Activated naive CD8-positive, alpha-beta T cell treated with anti-CD3 and anti-CD28 coated beads, Interleukin-2, amount 50 U/mL, for 16 hours (primary cell): ENCODE data around the gene RNFT2.

Source experiments
- DNase-seq: peaks from one replicate; pipeline ENCODE4 v3.0.0-alpha.2; 2020; ENCODE audit warnings: low read depth, low spot score

The RNFT2 gene

GRCh38 chr12:116832353-116832752 is 94.2 kb downstream of the RNFT2 start:
- no peak for DNase-seq

- DNase-seq = no peak
Measured at GRCh38 chr12:116833474-116833873, 95.4 kb downstream of the RNFT2 start.

DNA sequence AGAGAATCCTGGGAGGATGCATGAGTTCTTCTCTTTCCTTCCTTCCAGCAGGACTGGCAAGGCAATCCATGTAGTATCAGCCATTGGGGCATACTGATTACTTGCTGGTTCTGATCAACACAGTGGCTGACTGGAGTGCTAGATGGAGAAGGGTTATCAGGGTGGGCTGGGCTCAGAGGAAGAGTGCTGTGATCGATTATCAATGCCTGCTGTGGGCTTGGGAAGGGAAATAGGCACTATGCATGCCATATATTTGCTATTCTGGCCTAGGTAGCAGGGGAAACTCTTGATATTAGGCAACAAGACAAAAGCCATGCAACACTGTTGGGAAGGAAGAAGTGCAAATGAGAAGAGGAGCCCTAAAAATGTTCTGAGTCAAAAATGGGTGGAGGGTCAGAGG is 97.4 kb downstream of the RNFT2 start:
- no peak for DNase-seq

DNA sequence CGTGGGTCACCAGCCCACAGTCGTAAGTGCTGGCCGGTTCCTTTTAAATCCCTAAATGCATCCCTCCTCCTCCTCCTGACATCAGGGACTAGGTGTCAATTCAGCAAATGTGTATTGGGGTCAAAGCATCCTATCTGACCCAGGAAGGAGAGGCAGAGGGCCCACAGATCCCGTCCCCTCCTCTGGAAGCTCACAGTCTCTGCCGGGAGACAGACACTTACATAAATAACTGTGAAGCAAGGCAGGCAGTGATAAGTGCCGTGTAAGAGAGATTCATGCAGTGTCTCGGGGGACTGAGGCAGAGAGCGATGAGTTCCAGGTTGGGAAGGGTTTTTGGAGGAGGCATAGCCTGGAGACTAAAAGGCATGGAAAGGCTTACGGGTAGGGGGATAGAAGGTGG is 99.0 kb downstream of the RNFT2 start:
- no peak for DNase-seq

- DNase-seq = no peak
Measured at GRCh38 chr12:116838365-116838764, 100.2 kb downstream of the RNFT2 start.

DNA sequence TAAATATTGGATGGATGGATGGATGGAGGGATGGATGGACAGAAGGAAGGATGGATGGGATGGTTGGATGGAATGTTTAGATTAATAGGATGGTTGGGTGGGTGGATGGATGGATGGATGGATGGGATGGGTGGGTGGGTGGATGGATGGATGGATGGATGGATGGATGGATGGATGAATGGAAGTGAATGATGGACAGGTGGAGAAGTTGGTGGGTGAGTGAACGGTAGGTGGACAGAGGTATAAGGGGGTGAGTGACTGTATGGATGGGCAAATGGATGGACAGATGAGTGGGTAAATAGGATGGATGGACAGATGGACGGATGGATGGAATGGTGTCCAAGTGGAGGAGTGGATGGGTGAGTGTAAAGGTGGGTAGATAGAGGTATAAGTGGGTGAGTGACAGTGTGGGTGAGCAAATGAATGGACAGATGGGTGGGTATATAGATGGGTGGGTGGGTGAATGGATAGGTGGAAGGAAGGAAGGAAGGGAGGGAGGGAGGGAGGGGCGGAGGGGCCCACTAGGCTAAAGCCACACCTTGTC is 101.2 kb downstream of the RNFT2 start:
- no peak for DNase-seq

GRCh38 chr12:116843085-116843484 is 105.0 kb downstream of the RNFT2 start:
- no peak for DNase-seq

- no peak for DNase-seq
Measured at GRCh38 chr12:116849216-116849615, 111.1 kb downstream of the RNFT2 start.

DNA sequence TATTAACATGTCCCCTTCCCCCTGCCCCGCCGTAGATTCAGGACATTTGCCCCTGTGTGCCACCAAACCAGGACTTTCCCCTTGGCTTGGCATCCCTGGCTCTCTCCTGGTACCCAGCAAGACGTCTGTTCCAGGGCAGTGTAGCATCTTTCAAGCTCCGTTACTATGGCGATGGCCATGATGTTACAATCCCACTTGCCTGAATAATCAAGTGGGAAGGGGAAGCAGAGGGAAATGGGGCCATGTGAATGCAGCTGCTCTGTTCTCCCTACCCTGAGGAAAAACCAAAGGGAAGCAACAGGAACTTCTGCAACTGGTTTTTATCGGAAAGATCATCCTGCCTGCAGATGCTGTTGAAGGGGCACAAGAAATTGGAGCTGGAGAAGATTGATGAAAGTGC is 114.2 kb downstream of the RNFT2 start:
- no peak for DNase-seq

GRCh38 chr12:116853507-116853906 is 115.4 kb downstream of the RNFT2 start:
- DNase-seq = no peak

- DNase-seq = no peak
Measured at GRCh38 chr12:116855744-116856470, 117.8 kb downstream of the RNFT2 start.

GRCh38 chr12:116856729-116857128 is 118.6 kb downstream of the RNFT2 start:
- DNase-seq = no peak

DNA sequence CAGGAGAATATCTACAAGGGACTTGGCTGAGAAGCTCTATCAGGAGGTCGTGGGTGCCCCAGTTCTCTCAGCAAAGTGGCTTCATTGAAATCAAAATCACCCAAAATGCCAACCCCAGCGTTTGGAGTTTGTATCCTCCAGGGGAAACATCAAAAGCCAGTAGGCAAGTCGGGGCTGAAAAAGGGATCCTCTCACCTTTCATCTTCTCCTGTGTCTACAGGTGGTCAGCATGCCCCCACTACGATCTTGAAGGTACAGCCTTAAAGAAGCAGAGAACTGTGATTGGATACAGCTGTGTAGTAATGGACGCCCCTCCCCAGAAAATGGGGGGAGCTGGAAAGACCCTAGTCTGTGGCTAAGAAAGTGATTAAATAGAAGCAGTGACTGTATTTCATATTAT is 121.0 kb downstream of the RNFT2 start:
- no peak for DNase-seq

GRCh38 chr12:116860263-116860662 is 122.1 kb downstream of the RNFT2 start:
- no peak for DNase-seq

- DNase-seq = no peak
Measured at GRCh38 chr12:116861320-116861719, 123.2 kb downstream of the RNFT2 start.

- DNase-seq = no peak
Measured at GRCh38 chr12:116862167-116862566, 124.1 kb downstream of the RNFT2 start.

DNA sequence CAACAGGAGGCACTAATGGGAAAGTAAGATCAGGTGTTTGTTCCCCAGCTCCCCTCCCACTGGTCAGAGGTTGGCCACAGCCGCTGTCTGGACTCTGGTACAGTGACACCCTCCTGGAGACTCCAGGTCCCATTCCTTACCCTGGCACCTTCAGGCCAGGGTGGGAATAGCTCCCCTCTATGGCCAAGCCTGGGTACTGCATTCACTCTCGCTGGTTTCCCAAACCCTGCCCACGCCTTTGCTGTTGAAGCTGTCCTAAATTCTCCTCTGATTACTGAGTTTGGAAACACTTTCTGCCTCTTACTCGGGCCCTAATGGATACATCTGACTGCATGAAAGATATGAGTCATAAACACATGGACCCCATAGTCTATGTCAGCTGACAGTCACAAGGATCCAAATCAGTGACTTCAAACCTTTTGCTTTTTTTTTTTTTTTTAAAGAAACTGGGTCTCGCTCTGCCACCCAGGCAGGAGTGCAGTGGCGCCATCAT is 125.2 kb downstream of the RNFT2 start:
- no peak for DNase-seq

- no peak for DNase-seq
Measured at GRCh38 chr12:116864371-116865160, 126.5 kb downstream of the RNFT2 start.

- DNase-seq = no peak
Measured at GRCh38 chr12:116867523-116867922, 129.4 kb downstream of the RNFT2 start.

GRCh38 chr12:116870306-116870705 is 132.2 kb downstream of the RNFT2 start:
- no peak for DNase-seq

DNA sequence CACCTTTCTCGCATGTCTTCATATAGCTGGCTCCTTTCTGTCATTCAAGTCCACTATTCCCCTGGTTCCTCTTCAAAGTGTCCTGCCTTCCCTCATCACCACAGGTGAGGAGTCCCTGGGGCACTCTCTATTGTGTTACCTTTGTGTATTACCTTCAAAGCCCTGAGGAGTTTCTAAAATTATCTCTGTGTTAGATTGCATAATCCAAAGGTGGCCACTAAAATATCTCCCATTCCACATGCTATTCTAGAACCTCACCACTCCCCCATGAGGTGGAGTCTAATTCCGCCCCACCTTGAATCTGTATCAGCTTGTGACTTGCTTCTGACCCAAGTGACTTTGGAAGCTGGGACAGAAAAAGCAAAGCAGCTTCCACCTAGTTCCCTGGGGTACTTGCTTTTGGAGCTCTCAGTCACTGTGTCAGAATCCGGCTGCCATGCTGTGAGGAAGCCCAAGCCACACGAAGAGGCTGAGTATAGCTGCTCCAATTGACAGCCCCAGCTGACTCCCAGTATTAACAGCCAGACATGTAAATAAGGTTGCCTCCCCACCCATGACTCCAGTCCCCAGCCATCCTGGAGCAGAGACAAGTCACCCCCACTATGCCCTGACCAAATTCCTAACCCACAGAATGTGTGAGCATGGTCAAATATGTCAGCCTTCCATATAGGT is 136.3 kb downstream of the RNFT2 start:
- DNase-seq = no peak
